ENCODE data around the gene WFDC8. TPM values are rescaled to one million over a fixed set of nuclear protein-coding genes. Genes with fewer than 3 reads are reported as not detected.

Gene WFDC8
- polyA plus RNA-seq, 1 donor, result not detected

DNA sequence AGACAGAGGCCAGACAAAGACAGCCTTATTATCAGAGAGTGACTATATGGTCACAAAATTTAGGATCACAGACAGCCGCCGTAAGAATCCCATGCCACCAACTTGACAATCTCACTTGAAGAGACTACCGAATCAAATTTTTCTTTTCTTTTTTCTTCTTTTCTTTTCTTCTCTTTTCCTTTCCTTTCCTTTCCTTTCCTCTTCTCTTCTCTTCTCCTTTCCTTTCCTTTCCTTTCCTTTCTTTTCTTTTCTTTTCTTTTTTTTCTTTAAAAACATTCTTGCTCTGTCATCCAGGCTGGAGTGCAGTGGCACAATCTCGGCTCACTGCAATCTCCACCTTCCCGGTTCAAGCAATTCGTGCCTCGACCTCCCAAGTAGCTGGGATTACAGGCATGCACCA is 30.7 kb downstream of the WFDC8 start:
- DNase-seq (ENCODE audit: low read depth), result no peak

DNA sequence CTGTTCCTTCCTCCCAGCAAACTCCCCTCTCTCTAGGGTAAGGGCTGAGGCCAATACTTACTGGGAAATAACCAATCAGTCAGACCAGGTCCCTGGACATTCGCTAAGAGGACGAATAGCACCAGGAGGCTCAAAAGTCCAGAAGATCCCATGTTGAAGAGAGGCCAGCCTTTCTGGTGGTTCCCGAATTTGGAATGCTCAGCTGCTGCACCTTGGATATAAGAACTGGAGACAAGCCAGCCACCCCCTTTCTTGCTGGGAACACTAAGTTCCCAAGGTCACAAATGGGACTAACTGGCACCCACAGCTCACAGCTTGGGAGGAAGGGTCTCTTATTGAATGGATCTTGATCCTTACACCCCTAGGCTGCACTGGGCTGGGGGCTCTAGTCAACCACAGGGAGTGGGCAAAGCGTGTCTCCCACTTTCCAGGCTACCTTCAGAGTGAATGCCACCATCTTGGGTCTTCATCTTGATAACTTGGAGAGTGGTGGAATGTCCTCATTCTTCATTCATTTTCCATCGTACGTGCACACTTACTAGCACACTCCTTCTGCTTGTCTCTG is 31.8 kb downstream of the WFDC8 start, which contains the start of gene EPPIN:
Gene EPPIN (minus strand): TSS at position 196 of the 565 bp plus-strand sequence. CDS start 44 bp downstream, at position 152.
- no peak for DNase-seq (ENCODE audit: low read depth)

DNA sequence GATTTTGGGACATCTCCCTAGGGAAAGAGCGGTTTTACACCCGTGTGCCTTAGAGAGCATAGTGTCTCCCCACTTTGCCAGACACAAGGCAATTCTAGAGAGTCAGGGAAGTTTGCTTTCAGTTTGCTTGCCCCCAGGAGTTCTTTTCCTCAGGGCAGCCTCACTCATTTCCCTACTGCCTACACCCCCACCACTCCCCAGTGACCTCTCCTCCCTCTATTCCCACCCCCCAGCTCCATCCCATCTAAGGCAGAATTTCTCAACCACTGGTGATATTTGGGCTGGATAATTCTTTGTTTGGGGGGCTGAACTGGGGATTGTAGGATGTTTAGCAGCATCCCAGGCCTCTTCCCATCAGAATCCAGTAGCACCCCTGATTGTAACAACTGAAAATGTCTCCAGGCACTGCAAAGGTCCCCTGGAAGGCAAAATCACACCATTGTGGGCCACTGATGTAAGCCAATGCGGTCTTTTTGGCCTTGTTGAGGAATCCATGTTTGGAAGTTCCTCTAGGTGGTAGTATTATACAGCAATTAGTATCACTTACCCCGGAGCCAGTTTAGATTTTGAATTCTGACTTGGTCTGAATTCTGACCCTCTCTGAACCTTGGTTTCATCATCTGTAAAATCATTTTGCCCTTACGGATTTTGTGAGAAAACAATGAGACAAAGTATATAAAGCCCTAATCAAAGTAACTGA is 33.2 kb downstream of the WFDC8 start:
- DNase-seq (ENCODE audit: low read depth), result peak; percentile 8

DNA sequence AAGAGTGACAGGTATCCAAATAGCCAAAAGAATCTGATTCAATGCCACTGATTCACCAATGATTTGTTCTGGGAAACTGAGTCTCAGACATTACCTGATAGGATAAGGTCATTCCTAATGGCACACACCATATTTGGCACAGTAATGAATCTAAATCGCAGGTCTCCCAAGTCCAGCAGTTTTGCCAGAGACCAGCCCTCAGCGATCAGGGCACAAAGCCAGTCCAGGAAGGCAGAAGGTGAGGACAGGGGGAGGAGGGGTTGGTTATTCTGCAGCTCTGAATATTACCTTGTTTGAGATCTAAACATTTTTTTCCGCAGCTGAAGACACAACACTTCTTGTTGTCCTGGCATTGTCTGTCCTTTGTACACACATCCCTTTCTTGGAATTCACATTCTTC is 33.7 kb downstream of the WFDC8 start:
- no peak for DNase-seq (ENCODE audit: low read depth)

DNA sequence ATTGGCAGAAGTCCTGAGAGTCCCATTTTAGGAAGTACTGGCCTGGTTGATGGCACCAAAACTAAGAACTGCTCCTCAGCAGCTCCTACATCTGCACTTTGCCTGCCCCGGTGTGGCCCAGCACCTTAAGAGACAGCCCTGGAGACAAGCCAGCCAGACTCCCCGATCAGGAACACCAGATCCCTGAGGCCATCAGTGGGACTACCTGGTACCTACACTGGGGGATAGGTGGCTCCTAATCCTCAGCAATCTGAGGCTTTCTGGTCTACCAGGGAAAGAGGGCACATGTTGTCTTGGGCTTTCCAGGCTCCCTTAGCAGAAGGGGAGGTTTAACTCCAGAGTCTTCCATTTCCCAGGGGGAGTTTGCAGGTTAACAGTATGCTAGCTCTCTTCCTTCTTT is 39.7 kb downstream of the WFDC8 start, which contains the start of gene WFDC6:
Gene WFDC6 (minus strand): TSS at position 101 of the 400 bp plus-strand sequence. CDS start 75 bp downstream, at position 26.
- no peak for DNase-seq (ENCODE audit: low read depth)

DNA sequence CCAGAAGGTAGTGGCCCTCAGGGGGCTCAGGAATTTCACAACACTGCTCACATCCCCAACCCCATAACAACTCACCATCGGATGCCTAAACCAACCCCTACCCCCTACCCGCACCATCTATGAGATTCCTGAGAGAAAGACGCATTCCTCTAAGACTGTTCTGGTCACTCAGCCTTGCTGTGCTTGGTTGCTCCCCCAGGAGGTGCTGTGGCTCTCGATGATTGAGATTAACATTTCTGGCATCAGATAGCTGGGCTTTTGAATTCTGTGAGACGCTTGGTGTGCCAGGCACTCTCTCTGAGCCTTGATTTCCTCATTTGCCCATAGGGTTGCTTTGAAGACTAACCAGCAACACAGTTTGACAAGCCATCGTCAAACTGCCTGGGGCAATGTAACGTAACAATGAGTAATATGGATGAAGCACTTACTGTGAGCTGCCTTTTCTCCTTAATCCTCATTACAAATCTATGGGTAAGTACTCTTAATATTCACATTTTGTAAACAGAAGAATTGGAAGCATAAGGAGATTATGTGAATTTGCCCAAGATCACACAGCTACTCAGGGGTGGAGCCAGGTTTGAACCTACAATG is 40.8 kb downstream of the WFDC8 start:
- DNase-seq (ENCODE audit: low read depth), result no peak

DNA sequence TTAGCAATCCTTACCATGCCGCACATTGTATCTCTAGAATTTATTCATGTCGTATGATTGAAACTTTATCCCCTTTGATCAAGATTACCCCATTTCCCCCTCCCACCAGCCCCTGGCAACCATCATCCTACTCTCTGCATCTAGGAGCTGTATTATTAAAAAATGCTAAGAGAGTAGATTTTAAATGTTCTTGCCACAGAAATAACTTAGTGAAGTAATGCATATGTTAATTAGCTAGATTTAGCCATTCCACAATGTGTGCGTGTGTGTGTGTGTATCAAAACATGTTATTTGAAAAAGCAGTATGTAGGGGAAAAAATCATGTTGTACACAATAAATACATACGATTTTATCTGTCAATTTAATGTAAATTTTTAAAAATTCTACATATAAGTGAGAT is 51.8 kb downstream of the WFDC8 start:
- DNase-seq (ENCODE audit: low read depth), result no peak

DNA sequence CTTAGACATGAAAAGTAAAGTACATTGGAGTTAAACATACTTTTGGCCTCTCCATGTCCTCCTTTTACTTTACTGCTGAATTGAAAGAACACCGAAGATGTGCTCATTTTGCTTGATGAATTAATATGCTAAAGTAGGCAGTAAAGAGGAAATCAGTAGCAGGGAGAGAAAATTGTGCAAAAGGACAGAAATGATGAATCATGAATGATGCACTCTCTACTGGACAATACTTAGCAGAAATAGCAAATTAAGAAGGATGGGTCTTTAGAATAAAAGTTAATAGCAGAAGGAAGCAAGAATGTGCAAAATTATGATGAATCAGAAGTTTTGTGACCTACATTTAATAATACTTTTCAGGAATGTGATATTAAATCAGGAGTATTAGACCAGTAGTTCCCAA is 55.3 kb downstream of the WFDC8 start:
- DNase-seq (ENCODE audit: low read depth), result no peak

DNA sequence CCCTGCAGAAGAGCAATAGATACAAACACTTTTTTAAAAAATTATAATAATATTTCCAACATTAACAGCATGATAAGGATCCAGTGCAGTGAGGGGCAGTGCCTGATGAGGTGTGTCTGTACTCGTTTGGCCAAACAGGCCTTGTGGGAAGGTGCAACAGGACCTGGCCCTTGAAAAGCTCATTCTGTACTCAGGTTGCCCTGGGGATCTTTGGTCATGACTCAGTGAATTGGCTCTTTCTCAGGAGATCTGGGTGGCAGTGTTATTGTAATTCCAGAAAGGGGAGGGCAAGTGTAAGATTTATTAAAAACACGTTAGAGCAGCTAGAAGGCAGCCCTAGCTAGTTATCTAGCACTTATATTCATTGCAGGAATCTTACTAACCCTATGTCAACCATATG is 60.8 kb downstream of the WFDC8 start:
- DNase-seq (ENCODE audit: low read depth), result no peak

DNA sequence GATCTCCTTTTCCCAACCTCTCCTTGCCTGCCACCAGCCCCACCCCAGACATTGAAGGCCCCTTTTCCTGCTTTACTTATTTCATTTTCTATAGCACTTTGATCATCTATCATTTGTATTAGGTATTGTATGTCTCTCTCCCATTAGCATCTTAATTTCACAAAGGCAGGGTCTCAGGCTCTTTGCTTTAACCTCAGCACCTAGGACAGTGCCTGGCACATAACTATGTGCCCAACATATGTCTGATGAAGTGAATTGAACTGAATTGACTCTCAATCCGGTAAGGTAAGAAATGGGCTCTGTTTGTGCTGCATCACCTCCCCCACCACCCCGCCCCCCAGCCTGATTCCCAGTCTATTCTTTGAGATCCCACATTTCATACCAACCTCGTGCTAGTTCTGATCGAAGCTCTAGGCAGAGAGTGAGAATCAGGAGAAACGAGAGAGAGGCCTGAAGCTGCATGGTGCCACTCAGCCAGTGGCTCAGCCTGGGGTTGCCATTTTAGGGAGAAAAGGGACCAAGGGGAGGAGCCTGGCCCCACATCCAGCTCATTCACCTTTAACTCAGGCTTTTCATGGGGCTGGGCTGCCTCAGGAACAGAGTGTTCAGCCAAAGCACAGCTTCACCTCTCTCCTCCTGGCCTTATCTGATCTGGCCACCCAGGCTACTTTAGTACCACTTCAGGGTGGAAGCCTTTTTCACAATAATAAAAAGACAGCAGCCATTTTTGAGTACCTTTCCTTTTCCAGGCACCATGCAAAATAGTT is 63.8 kb downstream of the WFDC8 start, which contains the start of gene SPINT3:
Gene SPINT3 (minus strand): TSS at position 476 of the 767 bp plus-strand sequence. CDS start 14 bp downstream, at position 462.
- DNase-seq (ENCODE audit: low read depth), result no peak

DNA sequence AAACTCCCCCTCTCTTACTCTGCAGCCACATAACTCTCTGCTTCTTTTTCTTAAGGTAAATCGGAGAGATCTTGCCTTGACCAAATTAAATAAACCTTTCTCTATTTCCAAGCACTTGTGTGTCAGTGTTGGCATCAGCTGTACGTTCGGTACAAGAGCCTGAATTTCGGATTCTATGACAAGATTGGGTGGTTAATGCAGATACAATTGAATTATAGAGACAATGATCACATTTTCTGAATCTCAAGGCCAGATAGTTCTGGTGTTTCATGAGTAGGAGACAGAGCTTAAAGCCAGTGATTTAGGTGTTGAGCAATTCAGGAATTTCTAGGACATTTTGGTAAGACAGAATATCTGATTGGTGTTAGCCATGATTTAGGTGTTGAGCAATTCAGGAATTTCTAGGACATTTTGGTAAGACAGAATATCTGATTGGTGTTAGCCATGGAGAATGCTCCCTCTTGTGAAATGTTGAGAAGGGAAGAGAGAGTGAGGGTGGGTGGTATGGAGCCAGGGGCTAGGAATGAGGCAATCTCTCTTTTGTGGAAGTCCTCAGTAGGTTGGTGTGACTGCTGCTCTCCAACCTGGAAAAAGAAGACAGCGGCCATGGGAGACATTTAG is 68.7 kb downstream of the WFDC8 start:
- no peak for DNase-seq (ENCODE audit: low read depth)

DNA sequence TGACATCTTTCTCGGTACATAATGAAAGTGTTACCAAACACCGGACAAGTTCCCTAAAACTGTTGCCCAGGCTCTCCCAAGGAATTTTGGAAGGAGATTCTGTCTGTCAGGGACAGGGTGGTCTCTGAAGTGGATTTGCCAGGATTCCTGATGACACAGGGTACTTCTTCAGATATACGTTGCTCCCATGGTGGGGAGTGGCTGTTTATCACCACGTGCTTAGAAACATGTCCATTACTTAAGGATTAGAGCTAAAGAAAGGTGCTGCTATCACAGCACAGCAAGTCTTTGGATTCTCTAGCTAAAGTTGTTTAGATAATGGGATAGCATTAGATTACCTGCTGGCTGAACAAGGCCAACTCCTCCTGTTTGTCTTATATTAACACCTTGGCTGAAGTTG is 70.0 kb downstream of the WFDC8 start:
- no peak for DNase-seq (ENCODE audit: low read depth)

DNA sequence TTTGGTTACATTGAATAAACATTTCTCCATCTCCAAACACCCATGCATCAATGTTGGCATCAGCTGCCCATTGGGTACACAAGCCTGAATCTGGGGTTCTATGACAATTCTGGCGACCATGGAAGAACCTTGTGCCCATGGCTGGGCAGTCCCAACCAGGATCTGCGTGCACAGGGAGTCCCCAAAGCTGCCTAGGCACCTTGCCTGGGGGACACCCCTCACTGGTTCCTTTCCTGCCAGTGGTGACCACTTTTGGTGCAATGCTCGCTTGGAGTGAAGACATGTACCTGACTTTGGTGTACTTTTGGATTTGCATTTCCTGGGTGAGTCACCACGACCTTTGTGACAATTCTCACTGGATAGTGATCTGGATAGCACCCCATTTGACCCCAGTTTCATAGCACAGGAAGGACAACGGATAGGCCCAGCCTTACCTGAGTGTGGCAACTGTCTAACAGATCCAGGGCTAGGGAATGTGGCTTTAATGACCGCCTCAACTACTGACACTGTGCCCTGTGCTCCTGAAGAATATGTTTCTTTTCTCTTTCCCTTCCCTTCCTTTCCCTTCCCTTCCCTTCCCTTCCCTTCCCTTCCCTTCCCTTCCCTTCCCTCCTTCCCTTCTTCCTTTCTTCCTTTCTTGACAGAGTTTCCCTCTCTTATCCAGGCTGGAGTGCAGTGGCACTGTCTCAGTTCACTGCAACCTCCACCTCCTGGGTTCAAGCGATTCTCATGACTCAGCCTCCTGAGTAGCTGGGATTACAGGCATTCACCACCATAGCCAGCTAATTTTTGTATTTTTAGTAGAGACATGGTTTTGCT is 70.8 kb downstream of the WFDC8 start:
- DNase-seq (ENCODE audit: low read depth), result no peak

DNA sequence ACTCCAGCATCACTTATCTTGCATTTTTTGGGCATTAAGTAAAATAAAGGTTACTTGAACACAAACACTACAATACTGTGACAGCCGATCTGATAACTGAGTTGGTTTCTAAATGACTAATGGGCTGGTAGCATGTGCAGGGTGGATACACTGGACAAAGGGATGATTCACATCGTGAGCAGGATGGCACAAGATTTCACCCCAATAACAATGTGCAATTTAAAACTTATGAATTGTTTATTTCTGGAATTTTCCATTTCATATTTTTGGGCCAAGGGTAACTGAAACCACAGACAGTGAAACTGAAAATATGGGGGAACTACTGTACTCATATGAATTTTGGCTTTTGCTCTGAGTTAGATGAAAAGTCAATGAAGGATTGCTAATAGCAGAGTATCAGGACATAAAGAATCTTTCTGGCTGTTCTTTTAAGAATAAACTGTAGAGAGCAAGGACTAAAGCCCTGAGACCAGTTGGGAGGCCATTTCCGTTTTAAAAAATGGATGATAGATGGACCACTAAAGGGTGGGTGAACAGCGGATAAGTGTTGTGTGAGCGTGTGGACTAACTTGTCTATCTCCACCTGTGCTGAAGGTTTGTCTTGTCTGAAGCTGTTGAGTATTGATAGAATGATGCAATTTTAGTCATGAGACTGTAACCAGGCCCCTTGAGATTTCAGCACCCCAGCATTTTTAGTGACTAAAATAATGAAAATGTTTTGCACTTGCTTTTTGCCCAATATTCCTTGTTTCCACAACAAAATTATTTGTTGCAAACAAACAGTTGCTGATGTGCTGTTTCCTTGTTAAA is 71.9 kb downstream of the WFDC8 start:
- DNase-seq (ENCODE audit: low read depth), result no peak

DNA sequence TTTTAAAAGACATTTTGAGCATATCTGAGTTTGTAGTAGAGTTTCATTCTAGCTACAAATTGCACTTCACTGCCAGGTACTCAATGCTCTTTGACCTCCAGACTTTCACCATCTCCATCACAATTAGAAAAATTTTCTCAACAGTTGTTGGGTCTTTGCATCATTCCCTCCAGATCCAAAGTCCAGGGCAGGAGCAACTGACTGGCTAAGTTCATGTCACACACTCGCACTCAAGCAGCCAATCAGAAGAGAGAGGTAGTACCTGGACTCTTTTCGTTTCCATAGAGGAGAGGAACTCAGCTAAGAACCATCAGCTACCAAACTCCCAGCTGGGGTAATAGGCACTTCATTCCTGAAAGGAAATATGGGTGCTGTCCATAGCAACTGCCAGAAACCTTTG is 72.7 kb downstream of the WFDC8 start:
- no peak for DNase-seq (ENCODE audit: low read depth)

DNA sequence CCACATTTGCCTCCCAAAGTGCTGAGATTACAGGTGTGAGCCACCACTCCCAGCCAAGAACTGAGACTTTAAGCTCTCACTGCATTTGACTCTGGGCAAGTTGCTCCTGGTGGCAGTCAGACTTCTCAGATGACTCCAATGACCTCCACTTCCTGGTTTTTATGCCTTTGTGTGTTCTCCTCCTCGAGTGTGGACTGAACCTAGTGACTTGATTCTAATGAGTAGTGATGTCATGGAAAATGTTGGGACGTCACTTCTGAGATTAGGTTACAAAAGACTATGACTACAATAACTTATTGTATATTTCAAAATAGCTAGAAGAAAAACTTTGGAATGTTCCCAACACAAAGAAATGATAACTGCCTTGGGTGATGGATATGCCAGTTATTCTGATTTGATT is 75.7 kb downstream of the WFDC8 start:
- no peak for DNase-seq (ENCODE audit: low read depth)

DNA sequence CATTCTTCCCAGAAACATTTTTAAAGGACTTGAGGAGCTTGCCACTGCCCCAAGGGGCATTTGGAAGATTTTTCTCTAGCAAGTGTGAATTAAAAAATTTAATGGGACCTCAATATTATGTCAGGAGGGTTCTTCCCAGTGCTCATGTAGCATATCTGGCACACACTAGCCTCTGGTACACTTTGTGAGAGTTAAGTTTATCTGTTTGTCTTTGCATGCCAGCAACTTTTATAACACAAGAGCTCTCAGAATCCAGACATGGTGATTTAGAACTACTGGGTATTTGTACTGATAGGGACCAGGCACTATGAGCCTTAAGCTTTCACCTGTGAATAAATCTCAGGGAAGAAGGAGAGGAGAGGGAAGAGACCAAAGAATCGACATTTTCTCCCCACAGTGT is 76.5 kb downstream of the WFDC8 start:
- no peak for DNase-seq (ENCODE audit: low read depth)
